ENCODE results near the gene SHC2. TPM values are rescaled to one million over a fixed set of nuclear protein-coding genes. Genes with fewer than 3 reads are reported as not detected.

Gene SHC2
- total and polyA plus RNA-seq, 2 of the 8 experiments (the other 6 are each of a cell fraction or from before 2014, with no cell fraction given), result 4.4 to 7.3 TPM

DNA sequence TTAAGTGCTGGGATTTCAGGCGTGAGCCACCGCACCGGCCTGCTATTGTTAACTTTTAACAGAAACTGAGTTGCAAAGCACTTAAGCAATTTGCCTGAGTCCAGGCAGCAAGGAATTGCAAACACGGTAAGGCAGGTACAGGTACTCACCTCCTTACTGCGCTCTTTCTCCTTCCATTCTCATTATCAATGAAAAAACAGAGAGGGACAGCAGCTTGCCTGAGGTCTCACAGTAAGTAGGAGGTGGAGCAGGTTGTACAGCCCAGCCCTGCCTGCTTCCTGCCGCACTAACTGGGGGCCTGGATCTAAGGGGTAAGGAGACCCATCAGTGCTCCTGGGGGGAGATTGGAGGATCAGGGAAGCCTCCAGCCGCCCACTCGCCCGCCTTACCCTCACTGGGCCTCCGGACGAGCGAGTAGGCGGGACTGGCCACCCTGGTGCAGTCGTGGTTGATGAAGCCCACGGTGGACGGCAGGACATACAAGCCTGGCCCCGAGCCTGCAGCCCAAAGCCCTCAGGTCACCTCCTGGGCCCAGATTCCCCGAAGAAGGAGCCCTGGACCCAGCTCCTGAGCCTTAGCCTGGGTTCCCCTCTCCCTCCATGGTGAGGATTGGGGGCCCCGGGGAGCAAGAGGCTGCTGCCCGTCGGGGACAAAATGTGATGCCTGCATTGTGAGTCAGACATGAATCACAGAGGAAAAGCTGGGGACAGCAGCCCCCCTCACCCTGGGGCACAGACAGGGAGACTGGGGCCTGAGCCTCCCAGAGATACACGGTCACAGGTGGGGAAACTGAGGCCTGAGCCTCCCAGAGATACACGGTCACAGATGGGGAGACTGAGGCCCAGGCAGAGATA is 11.4 kb upstream of the SHC2 start:
- no peaks in the 10 kb centered on the region for H3K79me2 ChIP-seq (ENCODE audit: control insufficient read depth in 1 of 2, insufficient read depth in 2 of 2, low read length in 2 of 2)
- H2BK120ac ChIP-seq (replicated peaks; ENCODE audit: low read depth, low read length), result no peak overlapping the region
- no peak overlapping the region for H3K4me2 ChIP-seq (ENCODE audit: insufficient read depth in 1 of 2, low read depth in 2 of 2, low read length in 2 of 2)
- ChIA-PET CTCF (ENCODE audit: partially characterized antibody) (interaction anchor here (0.6 to 1.7 kb wide), 3 partner anchors 12 to 88 kb away, joined by 3 to 7 read pairs (median 4); no protein-coding TSS in a partner anchor), POLR2A (ENCODE audit: partially characterized antibody) (no interaction called here)
- H3K14ac ChIP-seq (ENCODE audit: insufficient read length), result no peak overlapping the region
- no peak overlapping the region for H3K9ac ChIP-seq (replicated peaks in 1 of 4; ENCODE audit: extremely low read depth in 1 of 4, low read depth in 3 of 4, low read length in 3 of 4)
- no peak overlapping the region for H3K27ac ChIP-seq (ENCODE audit: low read depth, low read length)
- DNase-seq (ENCODE audit: low read depth in 1 of 2, low spot score in 2 of 2) (no peak), FAIRE-seq (no peak)
- H3K4me1 ChIP-seq (replicated peaks in 1 of 4; ENCODE audit: control insufficient read depth in 3 of 4, insufficient read depth in 4 of 4, low read length in 3 of 4), result no peaks in the 10 kb centered on the region
- H3K4ac ChIP-seq (replicated peaks; ENCODE audit: insufficient read length, low read depth, low read length), result no peak overlapping the region
- no peak overlapping the region for H2BK5ac ChIP-seq (ENCODE audit: low read depth, low read length)
- H2BK12ac ChIP-seq (ENCODE audit: low read depth, low read length), result no peak overlapping the region
- no peaks in the 10 kb centered on the region for H3K9me3 ChIP-seq (ENCODE audit: insufficient read depth in 2 of 2, low read depth in 1 of 2, low read length in 1 of 2)
- no peak overlapping the region for H2BK15ac ChIP-seq (ENCODE audit: low read length)
- H3K79me1 ChIP-seq (ENCODE audit: low read depth, low read length), result no peaks in the 10 kb centered on the region
- no peak overlapping the region for H2AK5ac ChIP-seq (ENCODE audit: low read depth, low read length)
- no peak overlapping the region for H3K23ac ChIP-seq (ENCODE audit: insufficient read length)
- no peak overlapping the region for H3K18ac ChIP-seq (ENCODE audit: extremely low read depth, low read length)
- no peak overlapping the region for H2AFZ ChIP-seq (ENCODE audit: low read length)
- H2BK20ac ChIP-seq (ENCODE audit: low read length), result no peak overlapping the region
- no peaks in the 10 kb centered on the region for H3K36me3 ChIP-seq (ENCODE audit: control insufficient read depth in 2 of 4, insufficient read depth in 4 of 4, low read length in 3 of 4)
- H4K5ac ChIP-seq (ENCODE audit: insufficient read length, low read depth, low read length), result no peak overlapping the region
- 93% methylated on average over 23 of the region's 23 CpGs; no CpG with 5 or more reads in 1 of the 2 experiments for WGBS, 2 experiments (ENCODE audit: extremely low coverage in 1 of 2, insufficient coverage in 1 of 2, insufficient read length in 1 of 2, insufficient replicate concordance in 2 of 2, low coverage in 1 of 2, low lambda C conversion rate in 2 of 2, missing lambda C conversion rate in 1 of 2)
- H4K20me1 ChIP-seq (replicated peaks in 1 of 2; ENCODE audit: control insufficient read depth in 1 of 2, insufficient read depth in 2 of 2, low read length in 2 of 2), result no peaks in the 10 kb centered on the region
- H4K8ac ChIP-seq (ENCODE audit: extremely low read depth, insufficient read depth, low read length), result no peak overlapping the region; the same call in 1 of the 2 replicates
- no peak overlapping the region for H4K91ac ChIP-seq (replicated peaks; ENCODE audit: insufficient read length, low read length)
- no peaks in the 10 kb centered on the region; a peak in 1 of 7 replicates for H3K27me3 ChIP-seq (replicated peaks in 1 of 4; ENCODE audit: control insufficient read depth in 3 of 4, extremely low read depth in 1 of 4, insufficient read depth in 3 of 4, low read length in 3 of 4)
- no peaks in the 10 kb centered on the region for H3K23me2 ChIP-seq (ENCODE audit: low read depth, low read length)
- H3K4me3 ChIP-seq (ENCODE audit: extremely low read depth in 1 of 4, insufficient read depth in 2 of 4, low read depth in 3 of 4, low read length in 4 of 4), result no peak overlapping the region
- TF ChIP-seq MAFK (IDR thresholded peaks at IDR 0.05; ENCODE audit: low read depth, low read length), result no peak
- no peak for TF ChIP-seq SIN3A (conservative IDR thresholded peaks at IDR 0.05 in 1 of 2, IDR thresholded peaks at IDR 0.05 in 1 of 2; ENCODE audit: low read depth in 1 of 2, low read length in 2 of 2)
- no peak for TF ChIP-seq TEAD4 (IDR thresholded peaks at IDR 0.05; ENCODE audit: low read depth, low read length)
- no peak for TF ChIP-seq ASH2L (IDR thresholded peaks at IDR 0.05; ENCODE audit: low read length)
- no peak for TF ChIP-seq KDM1A (IDR thresholded peaks at IDR 0.05; ENCODE audit: borderline replicate concordance, low read length)
- TF ChIP-seq HDAC2 (IDR thresholded peaks at IDR 0.05; ENCODE audit: borderline replicate concordance in 1 of 2, low read depth in 2 of 2, low read length in 2 of 2), result no peak
- TF ChIP-seq CBX8 (IDR thresholded peaks at IDR 0.05; ENCODE audit: borderline replicate concordance, low read depth, low read length), result no peak
- TF ChIP-seq, protein P1, sequence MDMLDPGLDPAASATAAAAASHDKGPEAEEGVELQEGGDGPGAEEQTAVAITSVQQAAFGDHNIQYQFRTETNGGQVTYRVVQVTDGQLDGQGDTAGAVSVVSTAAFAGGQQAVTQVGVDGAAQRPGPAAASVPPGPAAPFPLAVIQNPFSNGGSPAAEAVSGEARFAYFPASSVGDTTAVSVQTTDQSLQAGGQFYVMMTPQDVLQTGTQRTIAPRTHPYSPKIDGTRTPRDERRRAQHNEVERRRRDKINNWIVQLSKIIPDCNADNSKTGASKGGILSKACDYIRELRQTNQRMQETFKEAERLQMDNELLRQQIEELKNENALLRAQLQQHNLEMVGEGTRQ (IDR thresholded peaks at IDR 0.05; ENCODE audit: low read length), result no peak
- TF ChIP-seq POLR2AphosphoS5 (IDR thresholded peaks at IDR 0.05; ENCODE audit: low read depth, low read length), result no peak
- TF ChIP-seq NRF1 (IDR thresholded peaks at IDR 0.05; ENCODE audit: low read depth, low read length), result no peak
- H3K56ac ChIP-seq (replicated peaks; ENCODE audit: insufficient read length, low read depth, low read length), result no peak overlapping the region

All from H1 (cell line).